Measurements from ENCODE around the gene NPIPB8.
A peak's percentile ranks its signal among the peaks of the same experiment; 100 is the strongest.
"Not testable (repeated sequence)": the region's sequence is repeated elsewhere in the genome, so short reads cannot be mapped to it uniquely, and the experiment has no call there.

Gene NPIPB8

GRCh38 chr16:28615486-28616223 lies 22.2 kb upstream of the NPIPB8 start:
- H3K27ac ChIP-seq: not testable (repeated sequence)
- peak; percentile 75 for TF ChIP-seq CTCF (conservative IDR thresholded peaks at IDR 0.05)

- TF ChIP-seq CTCF (conservative IDR thresholded peaks at IDR 0.05): peak; percentile 50
- not testable (repeated sequence) for H3K27ac ChIP-seq
Observed at GRCh38 chr16:28616224-28616577, 21.7 kb upstream of the NPIPB8 start.

GRCh38 chr16:28616636-28617035 lies 21.2 kb upstream of the NPIPB8 start:
- TF ChIP-seq CTCF (conservative IDR thresholded peaks at IDR 0.05) (no peak), ZFX (IDR thresholded peaks at IDR 0.05) (no peak)
- no peak overlapping the region for H3K27ac ChIP-seq

GRCh38 chr16:28617874-28618273 lies 20.0 kb upstream of the NPIPB8 start:
- no peak overlapping the region for H3K27ac ChIP-seq
- no peak for TF ChIP-seq ZFX (IDR thresholded peaks at IDR 0.05)
- no peak for TF ChIP-seq CTCF (conservative IDR thresholded peaks at IDR 0.05)

GRCh38 chr16:28620316-28620715 lies 17.5 kb upstream of the NPIPB8 start:
- H3K27ac ChIP-seq: not testable (repeated sequence)

GRCh38 chr16:28621481-28622155 lies 16.2 kb upstream of the NPIPB8 start:
- H3K27ac ChIP-seq: no peak overlapping the region
- TF ChIP-seq CTCF (conservative IDR thresholded peaks at IDR 0.05): no peak
- TF ChIP-seq ZFX (IDR thresholded peaks at IDR 0.05): no peak

DNA sequence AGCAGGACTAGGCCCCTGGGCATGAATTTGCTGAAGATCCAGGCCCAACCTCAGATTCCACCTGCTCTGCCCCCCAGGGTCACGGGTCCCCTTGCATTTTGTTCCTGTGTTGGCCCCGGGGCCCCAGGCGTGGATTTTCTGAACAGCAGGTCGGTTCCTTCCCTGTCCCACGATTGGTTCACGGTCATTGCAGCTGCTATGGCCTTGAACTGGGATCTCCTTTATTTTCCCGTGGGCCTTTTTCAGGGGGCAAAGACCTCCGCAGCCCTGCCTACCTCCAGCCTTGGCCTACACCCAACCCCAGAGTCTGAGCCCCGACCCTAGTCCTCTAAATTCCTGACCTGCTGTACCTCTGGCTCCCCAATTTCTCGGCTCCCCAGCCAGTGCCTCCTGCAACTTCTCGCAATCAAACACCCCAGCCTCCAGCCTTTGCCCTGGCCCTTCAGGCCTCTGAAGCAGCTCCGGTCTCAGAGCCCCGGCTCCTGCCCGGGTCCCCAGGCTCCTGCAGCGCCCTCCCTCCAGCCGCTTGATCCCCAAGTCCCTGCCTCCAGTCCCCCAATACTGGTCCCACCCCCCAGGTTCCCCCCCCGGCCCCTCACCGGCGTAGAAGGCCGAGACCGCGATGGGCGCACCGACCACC lies 15.2 kb upstream of the NPIPB8 start:
- H3K27ac ChIP-seq: peak overlapping the region; percentile 82

- TF ChIP-seq ZFX (IDR thresholded peaks at IDR 0.05): peak; percentile 87
- no peak for TF ChIP-seq CTCF (conservative IDR thresholded peaks at IDR 0.05)
- peak overlapping the region; percentile 82 for H3K27ac ChIP-seq
Observed at GRCh38 chr16:28623172-28623711, 14.6 kb upstream of the NPIPB8 start.

GRCh38 chr16:28630905-28631304 lies 7.0 kb upstream of the NPIPB8 start:
- not testable (repeated sequence) for H3K27ac ChIP-seq

- not testable (repeated sequence) for H3K27ac ChIP-seq
Observed at GRCh38 chr16:28636093-28636823, 1.6 kb upstream of the NPIPB8 start.

GRCh38 chr16:28638359-28638758 lies 494 bp downstream of the NPIPB8 start:
- H3K27ac ChIP-seq: not testable (repeated sequence)

GRCh38 chr16:28639959-28640358 lies 2.1 kb downstream of the NPIPB8 start:
- H3K27ac ChIP-seq: not testable (repeated sequence)

Measured in C4-2B (cell line).